CD14-positive monocyte (primary cell): ENCODE measurements around the gene CLUH. TPM values are rescaled to one million over a fixed set of nuclear protein-coding genes. Genes with fewer than 3 reads are reported as not detected.

Source experiments
- DNase-seq, 3 donors: peaks; one replicate each; pipeline ENCODE4 v3.0.0-alpha.2; 2011 to 2022
- H2AFZ ChIP-seq: 2 replicates; pipeline ENCODE4 v1.6.0; 2012; ENCODE audit warnings: mild to moderate bottlenecking, low read depth, low read length, inconsistent platforms; ENCODE audit not compliant: insufficient read depth, poor library complexity, severe bottlenecking
- H3K27ac ChIP-seq, 2 donors: 1 replicate in 1 of 2; 2 replicates in 1 of 2; pipeline ENCODE4 v1.5.1; 2012 to 2013; ENCODE audit warnings: low read length in 2 of 2, control low read depth in 1 of 2, inconsistent platforms in 1 of 2, low read depth in 1 of 2, mild to moderate bottlenecking in 1 of 2
- H3K27me3 ChIP-seq, 2 donors: one replicate each; pipeline versions ENCODE4 v1.6.0 to v1.6.1; 2011 to 2013; ENCODE audit warnings: low read length in 2 of 2; ENCODE audit not compliant: control insufficient read depth in 2 of 2, insufficient read depth in 2 of 2
- H3K36me3 ChIP-seq, 2 donors: replicated peaks in 1 of 2; 1 replicate in 1 of 2; 2 replicates in 1 of 2; pipeline versions ENCODE4 v1.5.1 to v1.6.1; 2012 to 2013; ENCODE audit warnings: low read length in 2 of 2, control low read depth in 1 of 2, inconsistent platforms in 1 of 2, mild to moderate bottlenecking in 1 of 2; ENCODE audit not compliant: insufficient read depth in 2 of 2, control insufficient read depth in 1 of 2
- H3K4me1 ChIP-seq, 2 donors: 1 replicate in 1 of 2; 2 replicates in 1 of 2; pipeline versions ENCODE4 v1.5.1 to v1.6.1; 2012 to 2013; ENCODE audit warnings: low read length in 2 of 2, control low read depth in 1 of 2, inconsistent platforms in 1 of 2, mild to moderate bottlenecking in 1 of 2, moderate library complexity in 1 of 2; ENCODE audit not compliant: insufficient read depth in 2 of 2, control insufficient read depth in 1 of 2
- H3K4me2 ChIP-seq: replicated peaks from 2 replicates; pipeline ENCODE3; 2012; ENCODE audit warnings: low read length, moderate library complexity, mild to moderate bottlenecking; ENCODE audit not compliant: poor library complexity, severe bottlenecking; ENCODE audit errors: extremely low read depth
- H3K4me3 ChIP-seq, 3 experiments: fragments of 200-600 bp in 1 of 3; sonication (generic) in 1 of 3; replicated peaks in 1 of 3; 1 replicate in 2 of 3; 2 replicates in 1 of 3; pipeline ENCODE4 v1.5.1; 2011 to 2013; ENCODE audit warnings: low read length in 3 of 3, mild to moderate bottlenecking in 3 of 3, control low read depth in 2 of 3, low read depth in 2 of 3, inconsistent platforms in 1 of 3, moderate library complexity in 1 of 3
- H3K79me2 ChIP-seq: 2 replicates; pipeline ENCODE4 v1.6.0; 2012; ENCODE audit warnings: mild to moderate bottlenecking, control low read depth, inconsistent platforms, low read length, moderate library complexity; ENCODE audit not compliant: insufficient read depth
- H3K9ac ChIP-seq: 2 replicates; pipeline ENCODE4 v1.6.0; 2017; ENCODE audit warnings: low read length, mild to moderate bottlenecking; ENCODE audit not compliant: insufficient read depth, poor library complexity, severe bottlenecking
- H3K9me3 ChIP-seq, 2 donors: replicated peaks in 1 of 2; 1 replicate in 1 of 2; 2 replicates in 1 of 2; pipeline versions ENCODE4 v1.5.1 to v1.6.1; 2012 to 2013; ENCODE audit warnings: low read length in 2 of 2, control low read depth in 1 of 2; ENCODE audit not compliant: control insufficient read depth in 1 of 2, insufficient read depth in 1 of 2
- H4K20me1 ChIP-seq: 2 replicates; pipeline ENCODE4 v1.6.0; 2012; ENCODE audit warnings: mild to moderate bottlenecking, low read length, control low read depth, moderate library complexity; ENCODE audit not compliant: insufficient read depth
- H3K27ac Mint-ChIP-seq, 7 donors: one replicate each; pipeline ENCODE4 v1.8.0; 2020; ENCODE audit warnings: mild to moderate bottlenecking in 7 of 7, mixed read lengths in 7 of 7, moderate library complexity in 6 of 7, inconsistent platforms in 2 of 7
- H3K27me3 Mint-ChIP-seq, 3 donors: one replicate each; pipeline ENCODE4 v1.8.0; 2021 to 2022; ENCODE audit warnings: low read depth in 3 of 3, mild to moderate bottlenecking in 3 of 3, mixed read lengths in 3 of 3, moderate library complexity in 3 of 3, inconsistent platforms in 1 of 3
- H3K36me3 Mint-ChIP-seq, 2 donors: one replicate each; pipeline ENCODE4 v1.8.0; 2020; ENCODE audit warnings: mixed read lengths in 2 of 2, inconsistent platforms in 1 of 2, mild to moderate bottlenecking in 1 of 2
- H3K4me1 Mint-ChIP-seq: one replicate; pipeline ENCODE4 v1.8.0; 2020; ENCODE audit warnings: mild to moderate bottlenecking, mixed read lengths
- H3K4me3 Mint-ChIP-seq, 2 donors: one replicate each; pipeline ENCODE4 v1.8.0; 2020; ENCODE audit warnings: mild to moderate bottlenecking in 2 of 2, mixed read lengths in 2 of 2, moderate library complexity in 1 of 2
- H3K9me3 Mint-ChIP-seq, 7 donors: one replicate each; pipeline ENCODE4 v1.8.0; 2020 to 2022; ENCODE audit warnings: mixed read lengths in 7 of 7, mild to moderate bottlenecking in 6 of 7, moderate library complexity in 6 of 7, inconsistent platforms in 2 of 7
- WGBS: methylation state at CpG from one replicate; pipeline ENCODE4 v1.1.5; 2013; ENCODE audit warnings: missing lambda C conversion rate; ENCODE audit not compliant: insufficient coverage; 5-methylcytosine and 5-hydroxymethylcytosine counted together
- intact Hi-C, 2 donors: fragments of 100-400 bp; cut with micrococcal nuclease; formaldehyde crosslinking; loops; one replicate each; pipeline versions ENCODE4 v1.15.0 to v1.15.1; 2023
- polyA plus RNA-seq, 3 donors: library from polyadenylated mRNA; depleted of rRNA in 1 of 3; unstranded in 2 of 3; stranded (reverse) in 1 of 3; fragments of 300-500 nt in 2 of 3; fragments of >200 nt in 1 of 3; fragmentation: Illumina TruSeq in 2 of 3; gene quantifications; 1 replicate in 2 of 3; 2 replicates in 1 of 3; pipeline ENCODE4 v1.2.3, GENCODE V29; 2012 to 2021
- TF ChIP-seq, protein P1 (sequence below): fragments of 200-600 bp; IDR thresholded peaks from one replicate; pipeline ENCODE4 v1.8.0; 2022; ENCODE audit warnings: antibody characterized with exemption, mild to moderate bottlenecking

CLUH gene
- polyA plus RNA-seq, 3 donors = 1.6 to 26.2 (median 4.2) TPM

DNA sequence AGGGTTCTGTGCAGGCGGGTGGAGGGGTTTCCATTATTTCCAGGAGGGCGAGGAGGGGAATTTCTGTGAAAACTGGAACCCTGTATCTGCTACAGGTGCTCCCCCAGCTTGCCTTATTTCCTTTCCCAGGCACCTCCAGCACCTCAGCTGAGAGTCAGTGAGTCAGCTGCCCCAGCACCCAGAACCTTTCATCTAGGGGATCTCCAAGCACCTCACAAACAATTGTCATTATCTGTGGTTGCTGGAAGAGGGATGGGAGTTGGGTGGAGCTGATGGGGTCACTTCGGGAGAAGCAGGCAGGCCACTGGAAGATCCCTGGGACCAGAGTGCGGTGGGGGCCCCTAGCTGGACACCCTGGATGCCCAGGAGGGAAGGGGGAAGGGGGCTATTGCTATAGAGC, 10.0 kb upstream of the CLUH start:
- TF ChIP-seq, protein P1, sequence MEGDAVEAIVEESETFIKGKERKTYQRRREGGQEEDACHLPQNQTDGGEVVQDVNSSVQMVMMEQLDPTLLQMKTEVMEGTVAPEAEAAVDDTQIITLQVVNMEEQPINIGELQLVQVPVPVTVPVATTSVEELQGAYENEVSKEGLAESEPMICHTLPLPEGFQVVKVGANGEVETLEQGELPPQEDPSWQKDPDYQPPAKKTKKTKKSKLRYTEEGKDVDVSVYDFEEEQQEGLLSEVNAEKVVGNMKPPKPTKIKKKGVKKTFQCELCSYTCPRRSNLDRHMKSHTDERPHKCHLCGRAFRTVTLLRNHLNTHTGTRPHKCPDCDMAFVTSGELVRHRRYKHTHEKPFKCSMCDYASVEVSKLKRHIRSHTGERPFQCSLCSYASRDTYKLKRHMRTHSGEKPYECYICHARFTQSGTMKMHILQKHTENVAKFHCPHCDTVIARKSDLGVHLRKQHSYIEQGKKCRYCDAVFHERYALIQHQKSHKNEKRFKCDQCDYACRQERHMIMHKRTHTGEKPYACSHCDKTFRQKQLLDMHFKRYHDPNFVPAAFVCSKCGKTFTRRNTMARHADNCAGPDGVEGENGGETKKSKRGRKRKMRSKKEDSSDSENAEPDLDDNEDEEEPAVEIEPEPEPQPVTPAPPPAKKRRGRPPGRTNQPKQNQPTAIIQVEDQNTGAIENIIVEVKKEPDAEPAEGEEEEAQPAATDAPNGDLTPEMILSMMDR = no peak
- H3K4me1 Mint-ChIP-seq = peaks cover 10% of the 10 kb centered on the region
- no peak overlapping the region for H3K27ac ChIP-seq
- H3K9ac ChIP-seq = no peak overlapping the region
- no peak overlapping the region for H3K4me2 ChIP-seq
- H3K4me3 Mint-ChIP-seq = no peak overlapping the region
- H3K4me1 ChIP-seq = peaks cover 6 to 9% of the 10 kb centered on the region in 2 donors
- no peak overlapping the region for H3K27ac Mint-ChIP-seq
- intact Hi-C loops = no loop called here
- H4K20me1 ChIP-seq = no peaks in the 10 kb centered on the region
- H3K27me3 Mint-ChIP-seq = peaks cover 33 to 45% (median 44%) of the 10 kb centered on the region in 3 donors
- peaks cover 0 to 4% of the 10 kb centered on the region in 2 donors for H3K36me3 Mint-ChIP-seq
- peaks cover 0 to 19% (median 0%) of the 10 kb centered on the region in 7 donors for H3K9me3 Mint-ChIP-seq
- H3K27me3 ChIP-seq = peaks cover 11 to 31% of the 10 kb centered on the region in 2 donors
- WGBS = 100% methylated on average over 3 of the region's 4 CpGs
- no peaks in the 10 kb centered on the region for H3K36me3 ChIP-seq
- no peak for DNase-seq
- no peak overlapping the region for H2AFZ ChIP-seq
- H3K4me3 ChIP-seq = no peak overlapping the region
- no peaks in the 10 kb centered on the region for H3K9me3 ChIP-seq
- no peaks in the 10 kb centered on the region for H3K79me2 ChIP-seq

DNA sequence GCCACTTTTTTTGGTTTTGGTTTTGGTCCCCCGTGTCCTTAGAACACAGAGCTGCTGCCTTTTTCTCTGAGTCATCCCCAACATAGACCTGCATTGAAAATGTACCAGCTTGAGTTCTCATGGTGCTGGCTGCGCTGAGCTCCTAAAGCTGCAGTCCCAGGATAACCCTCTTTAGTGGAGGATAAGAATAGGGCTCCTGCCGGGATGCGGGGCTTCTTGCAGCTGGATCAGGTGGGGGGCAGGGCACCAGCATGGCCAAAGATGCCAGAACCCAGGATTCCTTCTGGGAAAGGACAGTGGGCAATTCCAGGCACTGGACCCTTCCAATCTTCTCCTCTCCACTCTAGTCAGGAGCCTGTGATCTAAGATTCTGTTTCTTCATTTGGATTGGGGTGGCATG, 8.3 kb upstream of the CLUH start:
- H3K27ac ChIP-seq = no peak overlapping the region
- H3K9me3 Mint-ChIP-seq = peaks cover 0 to 13% (median 0%) of the 10 kb centered on the region in 7 donors
- TF ChIP-seq, protein P1 = no peak
- peaks cover 10% of the 10 kb centered on the region for H3K4me1 Mint-ChIP-seq
- no peak overlapping the region for H3K4me3 Mint-ChIP-seq
- intact Hi-C loops = no loop called here
- no peaks in the 10 kb centered on the region for H3K36me3 ChIP-seq
- H3K79me2 ChIP-seq = no peaks in the 10 kb centered on the region
- peaks cover 0 to 4% of the 10 kb centered on the region in 2 donors for H3K36me3 Mint-ChIP-seq
- no peaks in the 10 kb centered on the region for H4K20me1 ChIP-seq
- H3K27me3 ChIP-seq = peaks cover 5 to 21% of the 10 kb centered on the region in 2 donors
- DNase-seq = no peak
- H3K27ac Mint-ChIP-seq = no peak overlapping the region
- 100% methylated on average over 2 of the region's 4 CpGs for WGBS
- no peak overlapping the region for H3K4me2 ChIP-seq
- no peak overlapping the region for H3K4me3 ChIP-seq
- no peak overlapping the region for H3K9ac ChIP-seq
- peaks cover 8 to 9% of the 10 kb centered on the region in 2 donors for H3K4me1 ChIP-seq
- no peaks in the 10 kb centered on the region for H3K9me3 ChIP-seq
- no peak overlapping the region for H2AFZ ChIP-seq
- peaks cover 22 to 29% (median 28%) of the 10 kb centered on the region in 3 donors for H3K27me3 Mint-ChIP-seq
